ENCODE measurements around the gene HMGCLL1.

Gene HMGCLL1

GRCh38 chr6:55395871-55396270 lies 183.1 kb downstream of the HMGCLL1 start:
- no peaks in the 10 kb centered on the region for H3K4me1 ChIP-seq (ENCODE audit: control insufficient read depth, insufficient read depth, low read length, poor library complexity, severe bottlenecking)
- H3K4me3 ChIP-seq (ENCODE audit: extremely low read depth, insufficient read depth, low read length, poor library complexity, severe bottlenecking) = no peak overlapping the region
- H3K36me3 ChIP-seq (ENCODE audit: control insufficient read depth, insufficient read depth, low read length) = no peaks in the 10 kb centered on the region
- WGBS, 2 experiments (ENCODE audit: insufficient coverage in 2 of 2) = 100% methylated on average over 1 of the region's 3 CpGs; no CpG with 5 or more reads in 1 of the 2 experiments
- H3K9me3 ChIP-seq (ENCODE audit: control insufficient read depth, low read length) = no peaks in the 10 kb centered on the region
- no peak overlapping the region for H3K27ac ChIP-seq (ENCODE audit: low read depth, low read length, severe bottlenecking)

- no peaks in the 10 kb centered on the region for H3K4me1 ChIP-seq (ENCODE audit: control insufficient read depth, insufficient read depth, low read length, poor library complexity, severe bottlenecking)
- no peak overlapping the region for H3K27ac ChIP-seq (ENCODE audit: low read depth, low read length, severe bottlenecking)
- 95% methylated on average over 2 of the region's 3 CpGs; no CpG with 5 or more reads in 1 of the 2 experiments for WGBS, 2 experiments (ENCODE audit: insufficient coverage in 2 of 2)
These were observed 190.8 kb downstream of the HMGCLL1 start for GRCh38 chr6:55388211-55388610.

More at GRCh38 chr6:55388211-55388610, 190.8 kb downstream of the HMGCLL1 start:
- H3K36me3 ChIP-seq (ENCODE audit: control insufficient read depth, insufficient read depth, low read length) = no peaks in the 10 kb centered on the region
- no peaks in the 10 kb centered on the region for H3K9me3 ChIP-seq (ENCODE audit: control insufficient read depth, low read length)
- no peak overlapping the region for H3K4me3 ChIP-seq (ENCODE audit: extremely low read depth, insufficient read depth, low read length, poor library complexity, severe bottlenecking)
